GM21528 (cell line): Measurements from ENCODE around the gene ABCC3.
A peak's percentile ranks its signal among the peaks of the same experiment; 100 is the strongest.
"Not testable (repeated sequence)": the region's sequence is repeated elsewhere in the genome, so short reads cannot be mapped to it uniquely, and the experiment has no call there.

Source experiments
- ATAC-seq: cut with Tn5 transposase; IDR thresholded peaks from one replicate; pipeline ENCODE4 v1.9.1; 2021; ENCODE audit warnings: mild to moderate bottlenecking, moderate library complexity; ENCODE audit not compliant: unreplicated experiment, low FRiP score

Gene ABCC3

DNA sequence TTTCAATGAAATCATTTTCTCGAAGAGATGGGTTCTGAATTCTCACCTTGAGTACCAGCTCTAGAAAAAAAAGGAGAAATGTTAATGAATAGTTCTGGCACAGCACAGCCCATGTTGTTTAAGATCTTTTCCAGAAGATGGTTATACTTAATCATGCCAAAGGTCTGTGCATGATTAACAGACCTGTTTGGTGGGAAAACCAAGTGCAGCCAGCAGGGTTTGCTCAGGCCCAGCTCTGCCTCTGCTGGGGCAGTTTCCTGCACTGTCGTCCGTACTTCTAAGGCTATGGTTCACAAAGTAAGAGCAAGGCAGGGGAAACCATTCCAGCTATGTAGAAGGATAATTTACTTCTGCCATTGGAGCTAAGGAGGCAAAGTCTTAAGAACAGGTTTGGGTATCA is 62.4 kb downstream of the ABCC3 start:
- no peak for ATAC-seq

DNA sequence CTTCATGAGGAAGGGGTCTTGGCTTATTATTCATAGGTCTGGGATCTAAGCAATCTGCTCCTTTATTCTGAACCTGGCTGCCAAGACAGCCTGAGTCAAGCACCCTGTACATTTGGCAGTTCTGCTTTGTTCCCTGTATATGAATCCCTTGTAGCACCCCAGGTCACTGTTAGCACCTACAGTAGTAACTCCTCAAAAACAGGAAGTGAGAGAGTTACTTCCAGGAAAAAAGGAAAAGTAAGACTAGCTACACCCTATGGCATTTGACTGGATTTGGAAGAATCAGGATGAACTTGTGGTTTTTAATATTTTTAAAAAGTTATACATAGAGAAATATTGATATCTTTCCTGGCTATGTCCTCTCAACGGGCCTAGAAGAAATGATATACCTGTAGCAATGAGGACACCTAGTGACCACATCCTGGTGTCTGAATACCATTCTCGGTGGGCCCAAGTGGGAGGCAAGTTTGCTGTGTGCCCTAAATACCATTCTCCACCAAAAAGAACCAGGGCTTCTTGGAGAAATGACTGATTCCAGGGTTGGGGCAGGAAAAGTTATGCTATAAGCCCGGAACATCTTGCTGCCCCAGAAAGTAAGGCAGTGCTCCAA is 63.1 kb downstream of the ABCC3 start:
- ATAC-seq = no peak

DNA sequence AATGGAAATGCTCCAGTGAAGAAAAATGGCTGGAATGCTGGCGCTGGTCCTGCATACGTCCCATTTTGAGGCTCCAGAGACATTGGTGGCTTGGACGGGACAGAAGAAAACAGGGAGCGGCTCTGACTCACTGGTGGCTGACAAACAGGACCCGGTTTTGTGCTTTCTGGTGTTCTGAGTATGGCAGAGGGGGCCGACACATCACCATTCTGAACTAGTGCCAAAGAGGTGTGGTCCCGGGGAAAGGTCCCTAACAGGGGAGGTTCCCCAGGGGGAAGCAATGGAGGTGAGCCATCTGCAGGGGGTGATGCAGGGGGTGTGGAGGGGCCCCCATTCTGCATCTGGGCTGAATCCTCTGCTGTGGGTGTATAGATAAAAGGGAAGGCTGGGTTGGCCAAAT is 64.7 kb downstream of the ABCC3 start:
- no peak for ATAC-seq

DNA sequence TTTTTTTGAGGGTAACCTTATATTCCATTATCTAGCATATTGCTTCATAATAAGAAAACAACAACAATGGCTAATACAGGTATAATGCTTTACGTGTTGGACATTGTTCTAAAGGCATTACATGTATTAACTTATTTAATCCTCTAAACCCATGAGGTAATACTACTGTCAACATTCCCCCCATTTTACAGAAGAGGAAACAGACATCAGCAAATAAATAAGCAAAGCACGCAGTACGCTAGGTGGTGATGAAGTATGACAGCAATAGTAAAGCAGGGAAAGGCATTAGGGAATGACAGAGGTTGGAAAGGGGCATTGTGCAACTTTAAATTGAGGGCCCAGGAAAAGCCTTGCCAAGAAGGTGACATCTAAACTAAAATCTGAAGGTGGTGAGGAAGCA is 68.5 kb downstream of the ABCC3 start:
- ATAC-seq = no peak

DNA sequence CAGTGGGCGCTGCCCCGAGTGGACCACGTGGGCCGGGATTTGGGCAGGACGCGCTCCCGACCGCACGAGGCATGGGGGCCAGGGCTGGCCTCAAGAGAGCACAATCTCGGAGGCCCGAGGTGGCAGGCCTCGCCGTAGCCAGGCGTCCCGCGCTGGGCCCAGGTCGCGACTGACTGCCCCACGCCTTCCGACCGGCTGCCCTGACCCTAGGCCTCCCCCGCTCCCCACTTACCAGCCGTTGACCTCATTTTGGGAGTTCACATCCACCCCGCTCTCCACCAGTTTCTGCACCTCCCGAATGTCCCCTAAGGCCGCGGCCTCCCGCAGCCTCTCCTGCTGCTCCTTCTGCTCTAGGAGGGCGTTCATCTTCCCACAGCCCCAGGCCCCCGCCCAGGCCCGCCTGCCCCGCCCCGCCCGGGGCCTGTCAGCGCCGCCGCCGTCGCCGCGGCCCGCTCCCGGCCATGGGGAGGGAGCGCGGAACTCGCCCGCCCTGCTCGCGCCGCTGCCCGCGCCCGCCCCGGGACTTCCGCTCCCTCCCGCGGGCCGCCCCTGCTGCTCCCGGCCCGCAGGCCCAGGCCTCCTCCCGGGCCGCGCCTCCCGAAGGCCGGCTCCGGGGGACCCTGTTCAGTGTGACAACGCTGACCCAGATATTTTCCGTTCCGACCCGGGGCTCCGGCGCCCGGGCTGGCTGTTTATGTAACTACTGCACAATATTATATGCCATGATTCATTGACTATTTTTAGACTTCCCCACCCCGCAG is 72.8 kb downstream of the ABCC3 start, which contains the start of gene ANKRD40:
Gene ANKRD40, minus strand, starts transcription at position 626 of the 761 bp plus-strand sequence. Its CDS starts 260 bp downstream, at position 366.
- peak; percentile 71 for ATAC-seq

DNA sequence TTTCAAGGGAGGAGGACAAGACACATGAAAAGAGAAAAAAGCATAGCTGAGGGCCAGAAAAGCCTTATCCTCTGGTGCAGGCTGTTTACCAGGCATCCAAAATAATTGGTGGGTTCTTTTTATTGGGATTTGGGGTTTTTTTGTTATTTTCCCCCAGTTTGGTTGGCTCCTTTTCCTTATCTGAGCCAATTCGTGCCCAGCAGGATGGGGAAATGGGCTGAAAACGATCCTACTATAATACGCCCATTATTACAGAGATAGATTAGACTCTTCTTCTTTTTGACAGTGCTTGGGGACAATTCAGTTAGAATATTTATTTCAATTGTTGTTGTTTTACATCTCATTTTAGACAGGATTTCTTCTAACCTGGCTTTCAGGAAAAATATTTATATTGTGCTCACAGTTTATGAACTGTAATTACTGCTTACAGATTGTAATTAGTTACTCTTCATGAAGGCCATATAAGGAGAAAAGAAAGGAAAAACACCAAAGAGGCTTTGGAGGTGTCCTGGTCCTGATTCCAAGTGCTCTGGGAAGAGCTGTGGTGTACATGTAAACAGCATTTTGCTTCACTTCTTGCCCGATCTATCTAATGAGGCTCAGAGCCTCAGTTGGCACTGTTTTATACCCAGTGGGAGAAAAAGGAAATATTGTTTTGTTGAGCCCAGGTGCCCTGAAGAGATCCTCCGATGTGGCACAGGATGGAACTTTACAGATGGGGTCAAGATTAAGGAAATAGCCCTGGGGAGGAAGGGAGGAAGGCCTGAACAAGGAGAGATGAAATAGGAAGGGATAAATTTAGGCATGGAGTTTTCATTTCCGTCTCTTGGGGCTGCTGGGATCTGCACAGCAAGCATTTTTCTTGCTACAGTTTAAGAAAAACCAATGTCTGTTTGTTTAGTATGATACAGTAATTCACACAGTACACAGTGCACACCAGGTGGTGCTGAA is 73.6 kb downstream of the ABCC3 start:
- no peak for ATAC-seq

DNA sequence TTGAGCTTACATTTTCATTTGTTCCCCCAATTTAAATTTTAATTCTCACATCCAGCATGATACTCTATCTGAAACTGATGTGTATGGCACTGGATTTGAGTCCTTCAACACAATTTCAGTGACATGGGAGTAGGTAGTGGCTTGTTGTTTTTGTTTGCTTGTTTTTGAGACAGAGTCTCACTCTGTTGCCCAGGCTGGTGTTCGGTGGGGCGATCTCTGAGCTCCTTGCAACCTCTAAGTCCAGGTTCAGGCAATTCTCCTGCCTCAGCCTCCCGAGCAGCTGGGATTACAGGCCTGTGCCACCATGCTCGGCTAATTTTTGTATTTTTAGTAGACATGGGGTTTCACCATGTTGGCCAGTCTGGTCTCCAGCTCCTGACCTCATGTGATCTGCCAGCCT is 74.4 kb downstream of the ABCC3 start:
- ATAC-seq = not testable (repeated sequence)

DNA sequence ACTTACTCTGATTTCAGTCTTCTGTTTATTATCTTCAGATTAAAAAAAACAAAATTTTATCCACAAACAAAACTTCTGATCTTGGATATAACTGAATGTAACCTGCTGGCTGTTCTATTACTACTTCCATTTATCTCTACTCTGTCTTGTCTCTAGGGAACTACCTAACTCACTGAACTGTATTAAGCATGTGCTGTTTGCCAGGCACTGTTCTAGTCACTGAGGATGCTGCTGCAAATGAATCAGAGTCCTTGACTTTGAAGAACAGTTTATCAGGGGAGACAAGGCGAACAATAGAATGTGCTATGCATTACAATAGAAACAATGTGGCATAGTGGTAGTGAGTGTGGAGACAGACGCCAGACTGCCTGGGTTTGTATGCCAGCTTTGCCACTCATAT is 75.3 kb downstream of the ABCC3 start:
- no peak for ATAC-seq

DNA sequence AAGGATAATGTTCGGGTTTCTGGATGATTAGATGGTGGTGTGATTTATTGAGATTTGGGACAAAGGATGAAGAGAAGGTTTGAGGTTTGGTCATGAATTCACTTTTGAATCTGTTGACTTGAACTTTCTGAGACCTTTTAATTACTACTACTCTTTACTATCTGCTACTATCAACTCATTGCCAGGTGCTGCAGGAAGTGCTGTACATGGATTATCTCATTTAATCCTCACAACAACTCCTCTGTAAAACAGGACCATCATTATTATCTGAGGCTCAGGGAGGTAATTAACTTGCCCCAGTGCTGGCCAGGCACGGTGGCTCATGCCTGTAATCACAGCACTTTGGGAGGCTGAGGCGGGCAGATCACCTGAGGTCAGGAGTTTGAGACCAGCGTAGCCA is 76.0 kb downstream of the ABCC3 start:
- ATAC-seq = no peak

DNA sequence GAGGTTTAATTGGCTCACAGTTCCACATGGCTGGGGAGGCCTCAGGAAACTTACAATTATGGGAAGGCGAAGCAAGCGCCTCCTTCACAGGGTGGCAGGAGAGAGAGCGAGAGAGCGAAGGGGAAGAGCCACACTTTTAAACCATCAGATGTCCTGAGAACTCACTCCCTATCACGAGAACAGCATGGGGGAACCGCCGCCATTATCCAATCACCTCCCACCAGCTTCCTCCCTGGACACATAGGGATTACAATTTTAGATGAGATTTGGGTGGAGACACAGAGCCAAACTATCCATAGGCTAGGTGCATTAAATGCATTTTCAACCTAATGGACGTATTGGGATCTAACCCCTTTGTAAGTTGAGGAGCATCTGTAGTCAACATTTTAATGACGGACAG is 78.0 kb downstream of the ABCC3 start:
- no peak for ATAC-seq

DNA sequence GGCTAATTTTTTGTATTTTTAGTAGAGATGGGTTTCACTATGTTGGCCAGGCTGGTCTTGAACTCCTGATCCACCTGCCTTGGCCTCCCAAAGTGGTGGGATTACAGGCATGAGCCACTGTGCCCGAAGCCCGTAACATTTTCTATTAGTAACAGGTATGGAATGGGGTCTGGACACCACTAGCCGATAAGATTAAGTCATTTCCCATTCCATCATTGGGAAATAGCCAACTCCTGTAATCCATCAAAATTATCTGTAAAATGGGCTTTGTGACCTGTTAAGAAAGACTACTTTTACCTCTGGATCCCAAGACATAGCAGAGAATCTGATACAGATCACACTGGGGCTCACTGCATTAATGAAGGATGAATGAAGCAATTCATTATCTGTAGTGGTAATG is 80.8 kb downstream of the ABCC3 start:
- no peak for ATAC-seq

DNA sequence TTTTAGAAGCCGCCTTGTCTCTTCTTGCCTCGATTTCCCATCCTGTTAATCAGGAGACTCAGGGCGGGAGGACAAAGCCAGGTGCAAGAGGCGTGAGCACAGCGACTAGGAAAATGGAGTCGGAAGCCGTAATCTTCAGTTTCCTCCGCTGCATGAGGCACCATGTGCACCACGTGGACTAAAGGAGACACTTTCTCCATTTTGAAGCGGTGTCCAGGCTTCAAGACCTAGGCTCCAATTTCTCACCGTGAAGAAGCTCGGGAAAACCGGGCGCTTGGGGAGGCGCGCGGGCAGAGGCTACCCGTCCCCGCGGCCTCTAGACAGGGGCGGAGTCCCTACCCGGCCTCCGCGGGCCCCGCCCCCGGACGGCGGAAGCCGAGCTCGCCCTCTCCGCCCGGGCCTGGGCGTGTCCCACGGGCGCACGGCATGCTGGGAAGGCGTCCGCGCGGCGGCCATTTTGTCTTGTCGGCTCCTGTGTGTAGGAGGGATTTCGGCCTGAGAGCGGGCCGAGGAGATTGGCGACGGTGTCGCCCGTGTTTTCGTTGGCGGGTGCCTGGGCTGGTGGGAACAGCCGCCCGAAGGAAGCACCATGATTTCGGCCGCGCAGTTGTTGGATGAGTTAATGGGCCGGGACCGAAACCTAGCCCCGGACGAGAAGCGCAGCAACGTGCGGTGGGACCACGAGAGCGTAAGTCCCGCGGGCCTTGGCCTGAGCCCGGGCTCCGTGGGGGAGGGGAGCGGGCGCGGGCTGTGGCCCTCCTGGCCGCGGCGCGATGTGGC is 84.7 kb downstream of the ABCC3 start, which contains the start of gene LUC7L3:
Gene LUC7L3, plus strand, starts transcription at position 460 of the 780 bp plus-strand sequence. Its CDS starts 130 bp downstream, at position 590.
- ATAC-seq = peak; percentile 91

DNA sequence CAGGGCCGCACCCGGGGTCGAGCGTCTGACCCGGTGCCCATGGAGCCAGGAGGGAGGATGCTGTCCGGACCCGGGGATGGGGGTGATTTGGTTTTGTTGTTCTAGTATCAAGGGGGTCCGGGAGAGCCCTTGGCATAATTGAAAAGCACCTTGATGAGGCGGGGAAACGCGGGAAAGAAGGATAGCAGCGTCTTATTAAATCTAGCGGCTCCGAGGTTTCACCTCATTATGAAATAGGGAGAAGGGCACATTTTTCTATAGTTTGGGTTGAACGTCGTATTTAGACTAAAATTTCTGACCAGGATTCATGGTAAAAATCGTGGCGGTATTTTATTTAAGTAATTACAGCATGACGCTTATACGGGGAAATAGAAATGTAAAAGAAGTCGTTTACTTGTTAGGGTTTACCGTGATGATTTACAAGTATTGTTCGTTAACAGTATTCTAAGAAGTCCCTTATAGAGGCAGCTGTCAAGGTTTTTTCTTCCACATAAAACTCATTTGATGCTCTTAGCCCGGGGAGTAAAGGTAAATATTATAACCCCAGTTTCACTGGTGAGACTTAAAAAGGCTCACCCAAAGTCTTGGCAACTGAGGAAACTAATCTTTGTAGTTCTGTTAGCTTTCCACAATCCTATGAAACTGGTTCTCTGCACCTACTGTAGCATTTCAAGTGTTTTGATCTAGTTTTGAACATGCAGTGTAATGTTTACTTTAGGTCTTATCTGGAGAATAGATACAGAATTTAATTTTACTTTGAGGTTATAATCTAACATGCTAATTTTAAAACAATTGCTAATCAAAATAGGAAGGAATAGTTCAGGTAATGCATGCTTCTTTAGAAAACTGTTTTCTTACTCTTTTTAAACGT is 85.5 kb downstream of the ABCC3 start:
- ATAC-seq = no peak

DNA sequence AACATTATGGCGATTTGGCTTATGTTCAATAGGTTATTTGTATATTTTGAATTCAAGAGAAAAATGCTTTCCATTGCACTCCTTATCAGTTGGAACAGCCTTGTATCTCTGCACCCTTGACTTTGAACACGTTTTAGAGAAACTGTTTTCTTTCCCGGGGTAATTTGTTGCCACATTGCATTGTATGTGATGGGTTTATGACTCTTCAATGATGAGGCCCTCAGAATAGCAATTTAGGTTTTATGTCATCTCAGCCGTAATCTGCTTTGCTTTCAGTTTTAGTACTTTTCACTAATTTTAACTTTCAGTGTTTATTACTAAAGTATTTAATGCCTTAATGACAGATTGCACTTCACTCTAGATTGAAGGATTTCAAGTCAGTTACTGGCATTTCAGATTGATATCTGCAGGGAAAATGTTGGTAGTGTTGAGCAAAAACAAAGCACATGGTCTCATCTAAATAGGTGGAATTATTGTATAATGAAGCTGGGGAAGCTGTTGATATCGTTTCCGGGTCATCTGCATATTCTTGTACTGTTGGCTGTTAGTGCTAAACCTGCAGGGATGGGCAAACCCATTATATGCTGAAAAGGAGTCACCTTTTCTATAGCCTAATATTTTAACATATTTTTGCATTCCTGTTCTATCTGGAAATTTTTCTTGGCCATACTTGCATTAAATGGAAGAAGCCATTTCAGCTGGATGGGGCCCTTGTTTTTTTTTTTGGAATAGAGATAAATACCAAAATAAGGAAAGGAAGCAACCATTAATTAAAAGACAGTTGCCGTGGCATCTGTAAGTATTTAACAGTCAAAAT is 86.7 kb downstream of the ABCC3 start:
- no peak for ATAC-seq

DNA sequence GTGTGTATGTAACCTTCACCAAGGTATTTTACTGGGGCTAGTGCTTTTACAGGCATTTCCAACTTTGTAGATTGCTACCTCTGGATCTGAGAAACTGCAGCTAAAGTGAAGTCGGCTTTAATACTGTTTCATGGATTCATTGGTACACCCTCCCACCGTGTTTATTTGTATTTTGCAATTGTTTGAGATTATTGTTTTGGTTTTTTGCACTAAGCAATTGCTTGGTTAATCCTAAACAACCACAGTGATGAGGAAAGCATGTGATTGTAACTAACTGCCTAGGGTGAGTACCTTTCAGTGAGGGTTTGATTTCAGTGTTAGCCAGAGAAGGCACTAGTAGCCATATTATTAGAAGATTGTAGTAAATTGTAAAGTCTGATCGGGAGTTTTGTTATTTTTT is 88.1 kb downstream of the ABCC3 start:
- no peak for ATAC-seq

DNA sequence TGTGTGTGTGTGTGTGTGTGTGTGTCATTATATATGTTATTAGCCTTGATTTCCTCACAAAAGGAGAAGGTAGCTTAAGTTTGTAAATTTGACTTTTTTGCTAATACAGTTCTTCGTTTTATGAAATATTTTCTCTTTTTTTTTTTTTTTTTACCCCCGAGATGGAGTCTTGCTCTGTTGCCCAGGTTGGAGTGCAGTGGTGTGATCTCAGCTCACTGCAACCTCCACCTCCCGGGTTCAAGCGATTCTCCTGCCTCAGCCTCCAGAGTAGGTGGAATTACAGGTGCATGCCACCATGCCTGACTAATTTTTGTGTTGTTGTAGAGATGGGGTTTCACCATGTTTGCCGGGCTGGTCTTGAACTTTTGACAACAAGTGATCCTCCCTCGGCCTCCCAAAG is 89.9 kb downstream of the ABCC3 start:
- not testable (repeated sequence) for ATAC-seq

DNA sequence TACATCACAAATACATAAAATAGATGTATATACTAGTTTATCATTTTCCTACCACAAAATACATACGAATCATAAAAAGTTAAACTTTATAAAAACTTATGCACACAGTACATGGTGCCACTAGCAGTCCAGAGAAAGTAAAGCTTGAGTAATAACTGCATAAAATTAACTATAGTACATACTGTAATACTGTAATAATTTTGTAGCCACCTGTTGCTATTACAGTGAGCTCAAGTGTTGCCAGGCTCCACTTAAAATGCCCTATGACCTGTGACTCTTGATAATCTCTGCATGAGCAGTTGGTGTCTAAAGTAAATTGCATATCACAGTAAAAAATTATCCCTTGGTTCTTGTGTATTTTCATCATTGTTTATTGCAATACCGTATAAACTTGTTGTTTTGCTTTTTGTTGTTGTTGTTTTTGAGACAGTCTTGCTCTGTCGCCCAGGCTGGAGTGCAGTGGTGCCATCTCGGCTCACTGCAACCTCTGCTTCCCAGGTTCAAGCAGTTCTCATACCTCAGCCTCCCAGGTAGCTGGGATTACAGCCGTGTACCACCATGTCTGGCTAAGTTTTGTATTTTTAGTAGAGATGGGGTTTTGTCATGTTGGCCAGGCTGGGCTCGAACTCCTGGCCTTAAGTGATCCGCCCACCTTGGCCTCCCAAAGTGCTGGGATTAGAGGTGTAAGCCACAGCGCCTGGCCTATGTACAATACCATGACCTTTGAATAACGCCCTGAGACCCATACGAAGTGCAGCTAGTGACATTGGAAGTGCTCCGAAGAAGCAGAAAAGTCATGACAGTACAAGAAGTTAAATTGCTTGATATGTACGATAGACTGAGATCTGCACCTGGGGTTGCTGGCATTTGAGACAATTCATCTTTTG is 91.3 kb downstream of the ABCC3 start:
- ATAC-seq = no peak

DNA sequence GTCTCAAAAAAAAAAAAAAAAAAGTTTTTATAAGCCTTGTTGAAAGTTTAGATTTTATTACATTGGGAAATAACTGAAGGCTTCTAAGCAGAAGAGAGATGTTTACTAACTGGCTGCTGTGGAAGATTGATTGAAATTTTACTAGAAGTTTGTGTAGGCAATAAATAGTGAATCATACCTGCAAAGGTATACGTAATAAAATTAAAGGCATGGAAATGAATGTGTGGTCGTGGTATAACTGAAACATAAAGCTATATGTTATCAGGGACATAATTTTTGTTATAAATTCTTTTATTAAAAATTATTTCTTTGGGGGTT is 93.4 kb downstream of the ABCC3 start:
- ATAC-seq = no peak
